Astrocyte (in vitro differentiated cells and primary cell): ENCODE results near the gene CSNK1D. TPM values are rescaled to one million over a fixed set of nuclear protein-coding genes. Genes with fewer than 3 reads are reported as not detected.

Experiments used
- DNase-seq: peaks from one replicate; pipeline ENCODE4 v3.0.0-alpha.2; 2010; ENCODE audit warnings: low read depth
- FAIRE-seq: peaks from 2 replicates; lab custom pipeline; 2011; peaks lifted over from hg19 to GRCh38; lab: Jason Lieb, UNC
- H2AFZ ChIP-seq: 2 replicates; pipeline ENCODE4 v1.6.0; 2012; ENCODE audit warnings: low read depth, low read length, inconsistent platforms
- H3K27ac ChIP-seq: 2 replicates; pipeline ENCODE4 v1.5.1; 2011; ENCODE audit warnings: low read depth, low read length, inconsistent platforms
- H3K27me3 ChIP-seq: 2 replicates; pipeline ENCODE4 v1.6.0; 2011; ENCODE audit warnings: low read length, inconsistent platforms; ENCODE audit not compliant: insufficient read depth
- H3K36me3 ChIP-seq: 2 replicates; pipeline ENCODE4 v1.5.1; 2011; ENCODE audit warnings: low read length, inconsistent platforms; ENCODE audit not compliant: insufficient read depth
- H3K4me1 ChIP-seq: 2 replicates; pipeline ENCODE4 v1.5.1; 2011; ENCODE audit warnings: low read length, inconsistent platforms; ENCODE audit not compliant: insufficient read depth
- H3K4me2 ChIP-seq: 2 replicates; pipeline ENCODE4 v1.6.0; 2012; ENCODE audit warnings: low read length, inconsistent platforms
- H3K4me3 ChIP-seq: 2 replicates; pipeline ENCODE4 v1.5.1; 2011; ENCODE audit warnings: low read depth, mild to moderate bottlenecking, low read length, inconsistent platforms; ENCODE audit not compliant: insufficient read depth
- H3K79me2 ChIP-seq: 2 replicates; pipeline ENCODE4 v1.6.0; 2012; ENCODE audit warnings: mild to moderate bottlenecking, low read length, inconsistent platforms; ENCODE audit not compliant: insufficient read depth
- H3K9ac ChIP-seq: 2 replicates; pipeline ENCODE4 v1.6.0; 2012; ENCODE audit warnings: mild to moderate bottlenecking, low read length, inconsistent platforms
- H3K9me3 ChIP-seq: 2 replicates; pipeline ENCODE4 v1.5.1; 2012; ENCODE audit warnings: low read depth, mild to moderate bottlenecking, low read length, inconsistent platforms; ENCODE audit not compliant: insufficient read depth
- H4K20me1 ChIP-seq: 2 replicates; pipeline ENCODE4 v1.6.0; 2012; ENCODE audit warnings: low read length, inconsistent platforms; ENCODE audit not compliant: insufficient read depth
- H3K27ac Mint-ChIP-seq: one replicate; pipeline ENCODE4 v1.8.0; 2021; ENCODE audit warnings: mild to moderate bottlenecking, mixed read lengths; ENCODE audit not compliant: unreplicated experiment
- H3K27me3 Mint-ChIP-seq: one replicate; pipeline ENCODE4 v1.8.0; 2021; ENCODE audit warnings: low read depth, mixed read lengths; ENCODE audit not compliant: unreplicated experiment
- H3K36me3 Mint-ChIP-seq: one replicate; pipeline ENCODE4 v1.8.0; 2021; ENCODE audit warnings: low read depth, mixed read lengths; ENCODE audit not compliant: unreplicated experiment
- H3K4me1 Mint-ChIP-seq: one replicate; pipeline ENCODE4 v1.8.0; 2021; ENCODE audit warnings: low read depth, mixed read lengths; ENCODE audit not compliant: unreplicated experiment
- H3K4me3 Mint-ChIP-seq: one replicate; pipeline ENCODE4 v1.8.0; 2021; ENCODE audit warnings: mild to moderate bottlenecking, moderate library complexity, mixed read lengths; ENCODE audit not compliant: unreplicated experiment
- H3K9me3 Mint-ChIP-seq: one replicate; pipeline ENCODE4 v1.8.0; 2021; ENCODE audit warnings: mild to moderate bottlenecking, mixed read lengths; ENCODE audit not compliant: unreplicated experiment
- CTCF ChIP-seq: IDR thresholded peaks from 2 replicates; pipeline ENCODE4 v1.5.1; 2011; ENCODE audit warnings: low read depth, mild to moderate bottlenecking, inconsistent platforms, low read length, moderate library complexity; ENCODE audit not compliant: insufficient read depth
- EZH2 ChIP-seq: IDR thresholded peaks from 2 replicates; pipeline ENCODE4 v1.6.1; 2012; ENCODE audit warnings: mild to moderate bottlenecking, low read length, inconsistent platforms; ENCODE audit not compliant: insufficient read depth
- total RNA-seq: library from RNA; stranded (reverse); gene quantifications from 2 replicates; pipeline ENCODE4 v1.2.1, GENCODE V29; 2021

Gene CSNK1D
- total RNA-seq, 1 donor from 2014 or later = 153 TPM

- no peak for DNase-seq
- Histone ChIP-seq H3K4me3 (no peak overlapping the region), H3K9ac (no peak overlapping the region), H3K36me3 (peaks cover 6% of the 10 kb centered on the region), H3K4me2 (no peak overlapping the region), H3K79me2 (peaks cover 29% of the 10 kb centered on the region), H4K20me1 (peaks cover 23% of the 10 kb centered on the region), H3K27me3 (no peaks in the 10 kb centered on the region), H2AFZ (no peak overlapping the region), H3K9me3 (no peaks in the 10 kb centered on the region), H3K27ac (no peak overlapping the region), H3K4me1 (peaks cover 13% of the 10 kb centered on the region)
- Mint-ChIP-seq H3K4me1 (peaks cover 9% of the 10 kb centered on the region), H3K36me3 (peaks cover 17% of the 10 kb centered on the region), H3K27ac (no peak overlapping the region), H3K9me3 (no peaks in the 10 kb centered on the region), H3K4me3 (peak overlapping the region; percentile 68), H3K27me3 (no peaks in the 10 kb centered on the region)
- TF ChIP-seq CTCF = no peak
- no peak for TF ChIP-seq EZH2
- no peak for FAIRE-seq
Measured at GRCh38 chr17:82275326-82275725, 1.8 kb upstream of the CSNK1D start.

DNA sequence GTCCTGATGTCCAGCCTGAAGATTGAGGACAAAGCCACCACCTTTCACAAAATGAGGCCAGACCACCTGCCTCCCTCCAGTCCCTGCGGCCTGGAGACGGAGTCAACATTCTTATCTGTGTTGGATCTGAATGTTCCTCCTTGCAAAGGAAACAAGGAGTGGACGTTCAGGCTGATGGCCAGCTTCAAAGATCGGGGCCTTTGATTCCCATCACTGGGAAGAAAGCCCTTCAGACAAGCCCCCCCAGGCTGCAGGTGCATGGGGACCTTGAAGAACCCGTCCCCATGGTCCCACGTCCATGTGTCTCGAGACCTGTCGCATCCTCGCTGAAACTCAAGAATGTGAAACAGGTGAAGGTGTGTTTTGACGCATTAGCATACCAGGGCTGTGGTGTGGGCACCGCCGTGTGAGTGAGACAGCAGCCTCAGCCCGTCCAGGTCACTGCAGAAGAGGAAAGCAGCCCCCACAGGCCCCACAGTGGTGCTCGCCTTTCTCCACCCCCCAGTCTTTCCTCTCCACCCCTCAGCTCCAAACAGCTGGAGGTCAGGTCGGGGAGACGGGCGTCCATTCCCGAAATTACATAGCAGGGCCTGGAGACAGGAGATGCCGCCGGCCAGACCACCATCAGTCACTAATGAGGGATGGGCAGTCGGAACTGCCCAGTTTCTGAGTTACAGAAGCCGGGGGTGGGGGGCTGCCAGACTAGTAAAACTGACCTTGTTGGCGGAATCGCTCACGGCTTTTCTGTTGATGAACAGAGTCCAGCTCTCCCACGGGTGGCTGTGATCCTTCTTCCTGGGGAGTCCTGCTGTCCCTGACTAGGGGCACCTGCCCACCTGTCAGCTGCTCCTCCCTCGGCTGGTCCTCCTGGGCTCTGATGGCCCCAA lies 877 bp upstream of the CSNK1D start:
- peaks cover 38% of the 10 kb centered on the region for H3K79me2 ChIP-seq
- H3K36me3 Mint-ChIP-seq = peaks cover 19% of the 10 kb centered on the region
- peaks cover 15% of the 10 kb centered on the region for H3K4me1 Mint-ChIP-seq
- H2AFZ ChIP-seq = peak overlapping the region; percentile 95
- H3K9me3 ChIP-seq = no peaks in the 10 kb centered on the region
- H3K27ac ChIP-seq = no peak overlapping the region
- H3K9me3 Mint-ChIP-seq = no peaks in the 10 kb centered on the region
- H3K4me1 ChIP-seq = peaks cover 15% of the 10 kb centered on the region
- TF ChIP-seq EZH2 (no peak), CTCF (no peak)
- DNase-seq (no peak), FAIRE-seq (no peak)
- H4K20me1 ChIP-seq = peaks cover 32% of the 10 kb centered on the region
- peak overlapping the region; percentile 89 for H3K4me2 ChIP-seq
- H3K27me3 ChIP-seq = no peaks in the 10 kb centered on the region
- no peak overlapping the region for H3K27ac Mint-ChIP-seq
- peak overlapping the region; percentile 71 for H3K4me3 Mint-ChIP-seq
- H3K9ac ChIP-seq = peak overlapping the region; percentile 90
- H3K36me3 ChIP-seq = peaks cover 6% of the 10 kb centered on the region
- no peaks in the 10 kb centered on the region for H3K27me3 Mint-ChIP-seq
- peak overlapping the region; percentile 63 for H3K4me3 ChIP-seq
